GM18511 (cell line): ENCODE data around the gene ARHGEF16.

Experiments
- ATAC-seq: cut with Tn5 transposase; IDR thresholded peaks from one replicate; pipeline ENCODE4 v1.9.1; 2021; ENCODE audit warnings: mild to moderate bottlenecking, moderate library complexity; ENCODE audit not compliant: unreplicated experiment

Gene ARHGEF16

GRCh38 chr1:3479511-3480368, 25.3 kb downstream of the ARHGEF16 start:
- no peak for ATAC-seq

GRCh38 chr1:3480369-3480719, 25.9 kb downstream of the ARHGEF16 start:
- ATAC-seq, result no peak

- ATAC-seq, result no peak
Measured at GRCh38 chr1:3481046-3481445, 26.6 kb downstream of the ARHGEF16 start.

GRCh38 chr1:3481836-3482375, 27.4 kb downstream of the ARHGEF16 start:
- ATAC-seq, result no peak

GRCh38 chr1:3482378-3482849, 27.9 kb downstream of the ARHGEF16 start:
- ATAC-seq, result no peak

GRCh38 chr1:3483380-3483779, 28.9 kb downstream of the ARHGEF16 start:
- no peak for ATAC-seq

GRCh38 chr1:3483801-3484444, 29.5 kb downstream of the ARHGEF16 start:
- no peak for ATAC-seq

- ATAC-seq, result no peak
Measured at GRCh38 chr1:3485016-3485415, 30.6 kb downstream of the ARHGEF16 start.

- no peak for ATAC-seq
Measured at GRCh38 chr1:3488432-3488831, 34.0 kb downstream of the ARHGEF16 start.

- no peak for ATAC-seq
Measured at GRCh38 chr1:3490046-3490745, 35.7 kb downstream of the ARHGEF16 start.

GRCh38 chr1:3491291-3492246, 37.1 kb downstream of the ARHGEF16 start:
- ATAC-seq, result no peak

GRCh38 chr1:3492545-3493246, 38.2 kb downstream of the ARHGEF16 start:
- no peak for ATAC-seq

GRCh38 chr1:3494321-3495308, 40.1 kb downstream of the ARHGEF16 start:
- no peak for ATAC-seq

GRCh38 chr1:3495776-3496745, 41.6 kb downstream of the ARHGEF16 start:
- no peak for ATAC-seq

GRCh38 chr1:3496916-3497315, 42.5 kb downstream of the ARHGEF16 start:
- ATAC-seq, result no peak

GRCh38 chr1:3497521-3497920, 43.1 kb downstream of the ARHGEF16 start:
- ATAC-seq, result no peak

GRCh38 chr1:3498246-3498930, 43.9 kb downstream of the ARHGEF16 start:
- no peak for ATAC-seq
